ENCODE data around the gene ATP1B2.

- TF ChIP-seq CTCF (IDR thresholded peaks at IDR 0.05) = no peak
- TF ChIP-seq POLR2A (IDR thresholded peaks at IDR 0.05) = no peak
Observed at GRCh38 chr17:7626307-7626706, 24.4 kb upstream of the ATP1B2 start.
